Measurements from ENCODE around the gene SCIN.

The SCIN gene

DNA sequence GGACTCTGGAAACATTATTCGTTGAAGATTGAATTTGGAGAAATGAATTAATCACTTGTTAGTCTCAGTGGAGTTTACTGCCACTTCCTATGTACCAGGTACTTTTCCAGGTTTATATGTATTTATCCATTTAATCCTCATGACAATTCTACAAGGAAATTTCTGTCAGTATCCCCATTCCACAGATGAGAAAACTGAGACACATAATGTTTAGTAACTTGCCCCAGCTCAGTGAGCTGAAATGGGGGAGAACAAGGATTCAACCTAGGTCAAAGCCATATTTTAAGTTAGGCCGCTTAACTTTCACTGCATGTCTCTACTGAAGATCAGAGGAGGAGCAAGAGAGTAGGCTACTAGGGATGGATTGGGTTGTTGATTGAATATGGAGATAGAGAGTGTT is 4.6 kb upstream of the SCIN start:
- H3K27ac ChIP-seq = no peak overlapping the region
- DNase-seq (ENCODE audit: low read depth, low spot score) = no peak

DNA sequence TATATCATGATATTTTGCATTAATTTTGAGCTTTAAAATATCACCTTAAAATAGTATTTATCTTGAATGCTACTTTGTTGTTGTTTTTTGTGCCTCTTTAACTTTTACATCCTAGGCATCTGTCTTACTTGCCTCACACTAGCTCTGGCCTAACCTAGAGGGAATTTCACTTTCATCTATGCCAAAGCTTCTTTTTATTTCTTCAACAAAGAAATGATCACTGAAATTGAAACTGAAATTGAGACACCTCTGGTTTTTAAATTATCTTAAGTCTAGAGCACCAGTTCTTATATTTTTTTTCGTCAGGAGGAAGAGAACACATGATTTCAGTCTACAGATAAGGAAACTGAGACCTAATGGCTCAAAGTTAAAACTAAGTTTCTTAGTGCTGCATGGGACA is 3.5 kb upstream of the SCIN start:
- no peak overlapping the region for H3K27ac ChIP-seq
- no peak for DNase-seq (ENCODE audit: low read depth, low spot score)

- no peak for DNase-seq (ENCODE audit: low read depth, low spot score)
- H3K27ac ChIP-seq = no peak overlapping the region
Measured at GRCh38 chr7:12569673-12570072, 847 bp upstream of the SCIN start.

- no peak overlapping the region for H3K27ac ChIP-seq
- no peak for DNase-seq (ENCODE audit: low read depth, low spot score)
Measured at GRCh38 chr7:12570168-12570533, 369 bp upstream of the SCIN start.

DNA sequence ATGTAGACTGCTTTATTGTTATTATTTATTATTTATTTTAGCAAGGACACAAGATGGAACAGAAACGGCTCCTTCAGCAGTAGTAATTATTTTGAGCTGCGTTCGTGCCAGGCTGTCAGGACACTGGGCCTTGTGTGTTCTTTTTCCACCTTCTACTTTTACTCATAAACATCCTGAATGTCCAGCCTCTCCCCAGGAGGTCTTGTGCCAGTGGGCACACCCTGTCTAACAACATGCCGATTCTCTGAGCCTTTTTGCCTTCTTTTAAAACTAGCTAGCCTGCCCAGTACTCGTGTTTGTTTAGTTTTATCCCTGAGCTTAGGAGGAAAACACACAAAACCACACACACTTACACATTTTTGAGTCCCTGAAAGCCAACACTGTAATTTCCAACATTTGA is 1.2 kb downstream of the SCIN start:
- H3K27ac ChIP-seq = no peak overlapping the region
- DNase-seq (ENCODE audit: low read depth, low spot score) = no peak

DNA sequence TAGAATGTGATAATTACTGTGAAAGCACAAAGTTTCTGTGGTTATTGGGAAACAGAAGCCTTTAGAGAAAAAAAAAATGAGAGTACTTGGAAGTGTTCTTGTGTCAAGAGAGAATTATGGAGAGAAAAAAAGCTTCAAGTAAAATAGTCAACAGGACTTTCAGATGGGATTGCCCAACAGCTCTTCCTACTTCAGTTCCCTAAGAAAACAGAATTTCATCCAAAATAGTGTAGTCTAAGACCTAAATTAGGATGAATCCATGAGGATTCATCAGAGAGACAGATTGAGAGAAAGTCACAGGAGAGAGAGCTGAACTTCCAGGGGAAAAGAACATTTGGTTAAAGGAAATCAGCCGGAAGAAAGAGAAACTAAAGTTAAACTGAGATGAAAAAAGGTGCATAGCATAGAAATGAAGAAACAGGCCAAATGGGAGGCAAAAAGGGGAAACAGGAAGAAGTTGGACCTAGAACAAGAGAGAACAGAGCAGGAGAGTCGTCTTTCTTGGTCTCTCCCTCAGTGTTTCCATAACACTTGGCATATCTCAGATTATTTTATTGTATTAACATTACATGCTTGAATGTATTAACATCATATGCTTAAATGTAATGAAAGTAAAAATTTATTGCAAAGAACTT is 2.5 kb downstream of the SCIN start:
- no peak for DNase-seq (ENCODE audit: low read depth, low spot score)
- no peak overlapping the region for H3K27ac ChIP-seq

GRCh38 chr7:12573885-12574284 is 3.4 kb downstream of the SCIN start:
- no peak overlapping the region for H3K27ac ChIP-seq

GRCh38 chr7:12578930-12579640 is 8.6 kb downstream of the SCIN start:
- H3K27ac ChIP-seq = no peak overlapping the region
- DNase-seq (ENCODE audit: low read depth, low spot score) = no peak

More at GRCh38 chr7:12573885-12574284, 3.4 kb downstream of the SCIN start:
- DNase-seq (ENCODE audit: low read depth, low spot score) = no peak

DNA sequence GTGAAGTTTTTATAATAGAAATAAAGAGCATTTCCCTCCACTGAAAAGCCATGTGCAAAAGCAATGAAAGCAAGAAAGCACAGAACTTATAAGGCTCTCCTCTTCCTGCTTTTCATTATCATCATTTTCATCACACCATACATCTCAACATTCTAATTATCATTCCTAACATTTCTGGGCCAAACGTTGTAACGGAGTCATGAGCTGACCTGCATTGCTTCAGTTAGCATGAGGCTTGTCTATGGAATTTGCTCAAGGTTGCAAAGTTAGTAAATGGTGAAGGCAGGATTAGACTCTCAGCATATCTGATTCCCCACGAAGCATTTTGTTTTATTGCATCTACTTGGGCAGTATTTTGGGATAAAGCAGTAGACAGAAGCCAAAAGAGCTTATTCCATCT is 11.4 kb downstream of the SCIN start:
- no peak for DNase-seq (ENCODE audit: low read depth, low spot score)

GRCh38 chr7:12582362-12582761 is 11.8 kb downstream of the SCIN start:
- DNase-seq (ENCODE audit: low read depth, low spot score) = no peak
- no peak overlapping the region for H3K27ac ChIP-seq

More for the DNA sequence above, 11.4 kb downstream of the SCIN start:
- no peak overlapping the region for H3K27ac ChIP-seq

- no peak overlapping the region for H3K27ac ChIP-seq
- no peak for DNase-seq (ENCODE audit: low read depth, low spot score)
Measured at GRCh38 chr7:12583176-12583575, 12.7 kb downstream of the SCIN start.

GRCh38 chr7:12583922-12584321 is 13.4 kb downstream of the SCIN start:
- DNase-seq (ENCODE audit: low read depth, low spot score) = no peak
- no peak overlapping the region for H3K27ac ChIP-seq

GRCh38 chr7:12584930-12585329 is 14.4 kb downstream of the SCIN start:
- H3K27ac ChIP-seq = no peak overlapping the region
- no peak for DNase-seq (ENCODE audit: low read depth, low spot score)

DNA sequence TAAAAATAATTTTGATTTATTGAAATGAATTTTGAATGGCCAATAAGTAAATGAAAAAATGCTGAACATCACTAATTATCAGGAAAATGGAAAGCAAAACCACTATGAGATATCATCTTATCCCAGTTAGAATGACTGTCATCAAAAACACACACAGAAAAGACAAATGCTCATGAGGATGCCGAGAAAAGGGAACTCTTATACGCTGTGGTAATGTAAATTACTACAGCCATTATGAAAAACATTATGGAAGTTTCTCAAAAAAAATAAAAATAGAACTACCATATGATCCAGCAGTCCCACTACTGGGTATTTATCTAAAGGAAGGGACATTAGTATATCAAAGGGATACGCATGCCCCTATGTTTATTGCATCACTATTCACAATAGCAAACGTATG is 15.8 kb downstream of the SCIN start:
- H3K27ac ChIP-seq = no peak overlapping the region
- DNase-seq (ENCODE audit: low read depth, low spot score) = no peak

- no peak for DNase-seq (ENCODE audit: low read depth, low spot score)
- no peak overlapping the region for H3K27ac ChIP-seq
Measured at GRCh38 chr7:12588259-12588904, 17.9 kb downstream of the SCIN start.

DNA sequence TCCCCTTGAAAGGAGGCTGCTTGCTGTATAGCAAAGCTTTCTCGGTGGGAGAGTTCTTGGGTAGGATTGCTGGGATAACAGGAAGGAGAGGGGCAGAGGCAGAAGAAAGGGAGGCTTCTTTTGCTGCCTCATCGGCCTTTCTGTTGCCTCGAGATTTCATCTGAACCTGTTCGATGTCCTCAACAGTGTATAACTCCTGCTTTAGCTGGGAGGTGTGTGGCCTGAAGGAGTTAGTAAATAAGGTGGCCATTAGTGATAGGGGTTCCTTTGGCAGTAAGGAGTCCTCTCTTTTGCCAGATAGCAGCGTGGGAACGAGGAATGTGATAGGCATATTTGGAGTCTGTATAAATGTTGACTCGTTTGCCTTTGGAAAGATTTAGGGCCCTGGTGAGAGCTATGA is 20.0 kb downstream of the SCIN start:
- no peak overlapping the region for H3K27ac ChIP-seq
- DNase-seq (ENCODE audit: low read depth, low spot score) = no peak

GRCh38 chr7:12594122-12594897 is 23.8 kb downstream of the SCIN start:
- no peak overlapping the region for H3K27ac ChIP-seq
- DNase-seq (ENCODE audit: low read depth, low spot score) = no peak

GRCh38 chr7:12595148-12595547 is 24.6 kb downstream of the SCIN start:
- no peak for DNase-seq (ENCODE audit: low read depth, low spot score)
- H3K27ac ChIP-seq = no peak overlapping the region

DNA sequence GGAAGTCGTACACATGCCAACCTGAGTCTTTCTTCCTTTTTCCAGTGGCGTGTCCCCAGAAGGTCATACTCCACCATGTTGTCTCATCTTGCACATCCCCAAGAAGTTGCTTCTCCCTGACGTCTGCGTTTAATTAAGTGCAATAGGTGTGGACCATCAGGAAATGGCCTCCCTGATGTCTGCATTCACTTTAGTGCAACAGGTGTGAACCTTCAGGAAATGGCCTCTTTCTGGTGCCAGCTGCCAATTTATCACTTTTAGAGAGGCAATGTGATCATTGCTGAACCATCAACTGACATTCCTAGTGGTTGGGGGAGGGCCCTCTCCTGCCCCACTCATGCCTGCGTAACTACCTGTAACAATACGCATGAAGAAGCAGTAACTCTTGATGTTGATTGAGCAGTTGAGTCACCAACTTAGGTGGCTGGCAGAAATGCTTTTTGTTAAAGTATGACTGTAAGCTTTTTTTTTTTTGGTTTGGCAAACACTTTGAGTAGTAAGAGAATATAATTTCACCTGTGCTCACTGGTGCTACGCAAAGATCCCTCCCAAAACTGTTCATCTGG is 25.8 kb downstream of the SCIN start:
- no peak overlapping the region for H3K27ac ChIP-seq
- DNase-seq (ENCODE audit: low read depth, low spot score) = no peak

DNA sequence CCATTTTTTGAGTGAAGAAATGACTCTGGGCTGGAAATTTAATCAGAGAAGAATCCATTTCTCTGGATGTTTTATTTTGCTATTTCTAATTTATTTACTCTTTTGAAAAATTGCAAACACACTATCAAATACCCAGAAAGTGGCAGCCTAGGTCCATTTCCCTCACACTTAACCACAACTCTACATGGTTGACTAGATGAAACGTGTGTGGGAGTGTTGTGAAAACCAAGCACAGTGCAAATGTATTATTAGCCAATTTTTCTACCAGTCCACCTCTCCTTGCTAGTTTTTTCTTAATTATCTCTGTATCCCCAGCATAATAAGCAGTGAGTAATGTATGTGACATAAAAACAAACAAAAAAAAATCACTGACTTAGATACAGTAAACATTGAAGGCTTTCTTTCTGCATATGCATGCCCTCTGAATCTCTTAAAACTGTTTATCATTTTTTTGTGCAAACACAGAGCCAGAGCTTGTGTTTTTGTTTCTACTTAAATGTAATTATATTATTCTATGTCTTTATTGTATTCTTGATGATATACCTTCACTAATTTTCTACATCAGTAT is 30.9 kb downstream of the SCIN start:
- DNase-seq (ENCODE audit: low read depth, low spot score) = no peak
- no peak overlapping the region for H3K27ac ChIP-seq

Data from epithelial cell of prostate (primary cell).